Parathyroid adenoma (tissue), 2 donors: ENCODE measurements around the gene PRSS23.
"Not testable (repeated sequence)": the region's sequence is repeated elsewhere in the genome, so short reads cannot be mapped to it uniquely, and the experiment has no call there.

Experiments
- H2AFZ ChIP-seq: fragments of 300-600 bp; sonication (generic); one replicate; pipeline ENCODE4 v1.7.0; 2017; ENCODE audit warnings: antibody characterized with exemption, mild to moderate bottlenecking
- H3K27ac ChIP-seq: fragments of 300-600 bp; sonication (generic); one replicate; pipeline ENCODE4 v1.7.0; 2017
- H3K27me3 ChIP-seq: fragments of 300-600 bp; sonication (generic); one replicate; pipeline ENCODE4 v1.7.0; 2017; ENCODE audit warnings: low read length; ENCODE audit not compliant: control insufficient read depth, insufficient read depth
- H3K36me3 ChIP-seq: fragments of 300-600 bp; sonication (generic); one replicate; pipeline ENCODE4 v1.7.0; 2017; ENCODE audit warnings: low read length; ENCODE audit not compliant: control insufficient read depth, insufficient read depth
- H3K4me1 ChIP-seq: fragments of 300-600 bp; sonication (generic); one replicate; pipeline ENCODE4 v1.7.0; 2017; ENCODE audit warnings: control low read depth
- H3K4me2 ChIP-seq: fragments of 300-600 bp; sonication (generic); one replicate; pipeline ENCODE4 v1.7.0; 2017; ENCODE audit warnings: low read length
- H3K4me3 ChIP-seq: fragments of 300-600 bp; sonication (generic); one replicate; pipeline ENCODE4 v1.7.0; 2017; ENCODE audit warnings: low read depth, low read length
- H3K79me2 ChIP-seq: fragments of 300-600 bp; sonication (generic); one replicate; pipeline ENCODE4 v1.7.0; 2017; ENCODE audit warnings: control low read depth
- H3K9ac ChIP-seq: fragments of 300-600 bp; sonication (generic); one replicate; pipeline ENCODE4 v1.7.0; 2017; ENCODE audit warnings: mild to moderate bottlenecking
- H3K9me3 ChIP-seq: fragments of 300-600 bp; sonication (generic); one replicate; pipeline ENCODE4 v1.7.0; 2017; ENCODE audit warnings: low read length; ENCODE audit not compliant: control insufficient read depth
- CTCF ChIP-seq: fragments of 300-600 bp; sonication (generic); IDR thresholded peaks from one replicate; pipeline ENCODE4 v1.7.0; 2017; ENCODE audit warnings: antibody characterized with exemption, mild to moderate bottlenecking
- donor health status: primary hyperparathyroidism.

Gene PRSS23

GRCh38 chr11:86761978-86762377, 38.4 kb upstream of the PRSS23 start:
- H3K79me2 ChIP-seq = no peaks in the 10 kb centered on the region
- no peak overlapping the region for H3K4me2 ChIP-seq
- H3K9me3 ChIP-seq = no peaks in the 10 kb centered on the region
- no peak overlapping the region for H3K9ac ChIP-seq
- no peaks in the 10 kb centered on the region for H3K4me1 ChIP-seq
- H2AFZ ChIP-seq = no peak overlapping the region
- H3K36me3 ChIP-seq = no peaks in the 10 kb centered on the region
- no peak overlapping the region for H3K4me3 ChIP-seq
- H3K27me3 ChIP-seq = no peaks in the 10 kb centered on the region
- H3K27ac ChIP-seq = no peak overlapping the region
- TF ChIP-seq CTCF = no peak

DNA sequence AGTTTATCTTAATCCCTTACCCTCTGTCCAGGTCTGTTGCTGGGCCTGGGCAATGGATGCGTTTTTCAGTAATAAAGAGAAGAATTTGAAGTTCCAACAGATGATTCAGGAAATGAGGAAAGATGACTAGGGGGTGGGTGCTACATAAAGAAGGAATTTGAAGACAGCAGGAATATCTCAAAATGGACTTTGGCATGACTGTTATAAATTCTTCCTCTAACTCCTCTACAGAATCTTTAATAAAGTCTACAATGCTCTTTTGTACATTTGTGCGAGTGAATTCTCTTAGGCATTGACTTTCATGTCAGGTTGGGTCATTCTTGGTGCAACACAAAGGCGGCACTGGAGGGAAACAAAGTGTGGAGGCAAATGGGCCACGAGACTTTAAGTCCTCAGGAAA, 35.1 kb upstream of the PRSS23 start:
- no peak overlapping the region for H3K9ac ChIP-seq
- no peak overlapping the region for H3K4me3 ChIP-seq
- no peak overlapping the region for H3K4me2 ChIP-seq
- H3K79me2 ChIP-seq = no peaks in the 10 kb centered on the region
- no peak overlapping the region for H3K27ac ChIP-seq
- no peaks in the 10 kb centered on the region for H3K9me3 ChIP-seq
- no peak overlapping the region for H2AFZ ChIP-seq
- H3K27me3 ChIP-seq = no peaks in the 10 kb centered on the region
- no peak for TF ChIP-seq CTCF
- peaks cover 4% of the 10 kb centered on the region for H3K4me1 ChIP-seq
- H3K36me3 ChIP-seq = no peaks in the 10 kb centered on the region

DNA sequence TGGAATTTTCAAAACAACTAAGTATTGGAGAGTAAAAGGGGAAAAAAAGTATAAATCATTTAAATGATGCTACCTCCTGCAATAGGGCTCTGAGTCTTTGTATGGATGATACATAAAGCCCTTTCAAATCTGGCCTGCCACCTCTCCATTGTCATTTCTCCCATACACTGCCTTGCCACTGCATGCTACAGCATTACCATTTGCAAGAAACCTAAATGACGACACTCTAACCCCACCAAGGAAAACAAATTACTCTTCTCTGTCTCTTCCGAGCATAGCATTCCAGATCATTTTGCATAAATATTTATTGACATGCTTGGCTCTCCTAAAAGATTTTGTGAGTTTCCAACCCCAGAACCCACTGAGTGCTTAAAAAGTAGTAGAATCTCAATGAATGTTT, 34.5 kb upstream of the PRSS23 start:
- Histone ChIP-seq H3K79me2 (no peaks in the 10 kb centered on the region), H3K27ac (no peak overlapping the region), H3K4me1 (peaks cover 4% of the 10 kb centered on the region), H3K4me2 (no peak overlapping the region), H3K9ac (no peak overlapping the region), H2AFZ (no peak overlapping the region), H3K27me3 (no peaks in the 10 kb centered on the region), H3K36me3 (no peaks in the 10 kb centered on the region), H3K4me3 (no peak overlapping the region), H3K9me3 (no peaks in the 10 kb centered on the region)
- no peak for TF ChIP-seq CTCF

DNA sequence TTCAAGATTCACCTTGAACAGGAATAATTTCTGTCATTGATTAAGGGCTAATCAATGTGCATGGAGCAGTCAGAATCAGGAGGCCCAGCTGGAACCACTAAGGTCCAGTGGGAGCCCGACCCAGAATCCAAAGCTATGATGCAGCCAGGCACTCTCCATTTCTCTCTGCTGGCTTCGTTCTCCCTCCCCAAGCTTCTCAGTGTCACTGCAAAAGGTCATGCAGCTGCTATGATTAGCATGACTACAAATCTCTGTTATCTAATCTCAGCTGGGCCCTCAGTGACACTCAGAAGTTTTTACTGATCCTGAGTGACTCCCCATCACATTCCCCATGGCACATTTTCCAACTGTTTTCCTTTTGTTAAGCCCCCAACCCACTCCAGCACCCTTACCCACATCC, 31.1 kb upstream of the PRSS23 start:
- H3K4me3 ChIP-seq = no peak overlapping the region
- TF ChIP-seq CTCF = no peak
- no peak overlapping the region for H3K9ac ChIP-seq
- no peaks in the 10 kb centered on the region for H3K36me3 ChIP-seq
- peaks cover 10% of the 10 kb centered on the region for H3K4me1 ChIP-seq
- no peaks in the 10 kb centered on the region for H3K79me2 ChIP-seq
- H3K27ac ChIP-seq = no peak overlapping the region
- no peaks in the 10 kb centered on the region for H3K27me3 ChIP-seq
- H3K4me2 ChIP-seq = no peak overlapping the region
- H3K9me3 ChIP-seq = no peaks in the 10 kb centered on the region
- no peak overlapping the region for H2AFZ ChIP-seq

DNA sequence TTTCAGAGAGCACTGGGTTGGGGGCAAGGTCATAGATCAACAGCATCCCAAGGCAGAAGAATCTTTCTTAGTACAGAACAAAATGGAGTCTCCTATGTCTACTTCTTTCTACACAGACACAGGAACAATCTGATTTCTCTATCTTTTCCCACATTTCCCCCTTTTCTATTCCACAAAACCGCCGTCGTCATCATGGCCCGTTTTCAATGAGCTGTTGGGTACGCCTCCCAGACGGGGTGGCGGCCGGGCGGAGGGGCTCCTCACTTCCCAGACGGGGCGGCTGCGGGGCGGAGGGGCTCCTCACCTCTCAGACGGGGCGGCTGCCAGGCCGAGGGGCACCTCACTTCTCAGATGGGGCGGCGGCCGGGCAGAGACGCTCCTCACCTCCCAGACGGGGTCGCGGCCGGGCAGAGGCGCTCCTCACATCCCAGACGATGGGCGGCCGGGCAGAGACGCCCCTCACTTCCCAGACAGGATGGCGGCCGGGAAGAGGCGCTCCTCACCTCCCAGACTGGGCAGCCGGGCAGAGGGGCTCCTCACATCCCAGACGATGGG, 29.8 kb upstream of the PRSS23 start:
- not testable (repeated sequence) for H3K9ac ChIP-seq, H3K36me3 ChIP-seq, H3K4me3 ChIP-seq, H3K4me1 ChIP-seq, H3K79me2 ChIP-seq, H3K27ac ChIP-seq, H3K4me2 ChIP-seq, H2AFZ ChIP-seq, H3K9me3 ChIP-seq, H3K27me3 ChIP-seq
